NCI-H2196 treated with DMSO at 0.1 percent for 48 hours (cell line): ENCODE measurements around the gene ROBO4.

Experiments
- DNase-seq: peaks from one replicate; lab custom pipeline; 2025; ENCODE audit not compliant: unreplicated experiment; lab: John Stamatoyannopoulos, UW

Gene ROBO4

DNA sequence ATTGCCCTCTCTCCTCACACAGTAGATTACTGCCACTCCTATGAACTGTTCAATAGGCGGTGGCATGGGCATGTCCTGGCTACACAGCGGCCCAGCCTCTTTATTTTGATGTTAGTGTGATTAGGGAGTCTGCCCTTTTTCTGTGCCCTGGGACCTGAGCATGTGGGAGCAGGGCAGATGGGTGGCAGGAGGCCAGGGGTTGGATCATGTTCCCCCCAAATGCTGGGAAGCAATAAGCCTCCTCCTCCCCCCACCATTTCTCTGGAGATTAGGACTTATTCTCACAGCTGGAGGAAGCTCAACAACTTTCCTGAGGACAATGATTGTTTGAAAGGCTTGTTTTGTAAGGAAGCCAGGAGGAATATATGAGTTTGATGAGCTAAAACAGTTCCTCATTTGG lies 22.2 kb upstream of the ROBO4 start:
- no peak for DNase-seq

DNA sequence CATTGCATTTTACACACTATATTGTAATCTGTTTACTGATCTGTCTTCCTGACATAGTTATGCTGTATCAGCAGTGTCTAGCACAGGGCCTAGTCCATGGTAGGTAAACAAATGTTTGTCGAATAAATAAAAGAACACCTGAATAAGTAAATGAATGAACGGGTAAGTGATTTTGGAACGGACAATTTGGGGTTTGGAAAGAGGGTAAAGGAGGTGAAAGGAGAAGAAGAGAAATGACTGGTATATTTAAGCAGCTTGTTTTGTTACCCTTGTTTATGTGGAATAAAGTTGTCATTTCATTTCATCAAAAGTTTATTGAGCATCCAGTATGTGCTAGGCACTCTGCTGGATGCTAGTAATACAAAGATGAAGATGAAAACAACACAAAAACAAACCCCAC lies 21.3 kb upstream of the ROBO4 start, which contains the start of gene HEPN1:
Gene HEPN1 (plus strand): TSS at position 301 of the 400 bp plus-strand sequence.
- DNase-seq, result no peak

DNA sequence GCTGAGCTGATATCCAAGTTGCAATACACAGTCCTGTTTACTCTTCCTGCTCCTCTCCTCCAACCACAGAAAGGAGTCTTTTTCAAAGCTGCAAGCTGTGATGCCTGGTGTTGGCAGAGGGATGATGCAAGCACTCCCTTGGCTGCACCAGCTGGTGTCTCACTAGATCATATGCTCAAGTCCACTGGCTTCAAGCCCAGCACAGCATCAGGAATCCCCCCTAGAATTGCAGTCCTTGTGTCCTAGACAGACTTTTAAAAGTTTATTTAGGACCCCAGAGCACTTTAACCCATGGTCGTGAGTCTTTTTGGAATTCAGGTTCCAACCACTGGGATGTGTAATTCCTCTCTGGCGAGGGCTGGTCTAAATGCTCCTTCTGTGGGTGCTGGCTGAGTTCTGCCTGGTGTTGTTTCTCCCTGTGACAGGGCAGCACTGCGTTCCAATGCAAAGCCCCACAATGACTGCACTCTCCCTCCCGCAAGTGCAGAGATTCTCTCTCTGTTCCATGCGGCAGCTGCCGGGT lies 19.5 kb upstream of the ROBO4 start:
- DNase-seq, result no peak

DNA sequence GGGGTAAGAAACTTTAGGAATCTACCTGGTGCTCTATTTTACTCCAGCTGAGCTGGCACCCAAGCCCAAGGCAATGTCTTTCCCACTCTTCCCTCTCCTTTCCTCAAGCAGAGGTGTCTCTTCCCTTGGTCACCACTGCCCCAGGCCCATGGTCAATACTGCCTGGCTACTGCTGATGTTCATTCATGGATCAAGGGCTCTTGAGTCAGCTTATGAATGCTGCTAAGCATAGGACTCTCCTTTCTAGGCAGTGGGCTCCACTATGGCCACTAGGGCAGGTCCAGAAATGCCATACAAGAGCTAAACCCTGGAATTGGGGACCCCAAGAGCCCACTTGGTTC lies 18.7 kb upstream of the ROBO4 start:
- DNase-seq, result no peak

DNA sequence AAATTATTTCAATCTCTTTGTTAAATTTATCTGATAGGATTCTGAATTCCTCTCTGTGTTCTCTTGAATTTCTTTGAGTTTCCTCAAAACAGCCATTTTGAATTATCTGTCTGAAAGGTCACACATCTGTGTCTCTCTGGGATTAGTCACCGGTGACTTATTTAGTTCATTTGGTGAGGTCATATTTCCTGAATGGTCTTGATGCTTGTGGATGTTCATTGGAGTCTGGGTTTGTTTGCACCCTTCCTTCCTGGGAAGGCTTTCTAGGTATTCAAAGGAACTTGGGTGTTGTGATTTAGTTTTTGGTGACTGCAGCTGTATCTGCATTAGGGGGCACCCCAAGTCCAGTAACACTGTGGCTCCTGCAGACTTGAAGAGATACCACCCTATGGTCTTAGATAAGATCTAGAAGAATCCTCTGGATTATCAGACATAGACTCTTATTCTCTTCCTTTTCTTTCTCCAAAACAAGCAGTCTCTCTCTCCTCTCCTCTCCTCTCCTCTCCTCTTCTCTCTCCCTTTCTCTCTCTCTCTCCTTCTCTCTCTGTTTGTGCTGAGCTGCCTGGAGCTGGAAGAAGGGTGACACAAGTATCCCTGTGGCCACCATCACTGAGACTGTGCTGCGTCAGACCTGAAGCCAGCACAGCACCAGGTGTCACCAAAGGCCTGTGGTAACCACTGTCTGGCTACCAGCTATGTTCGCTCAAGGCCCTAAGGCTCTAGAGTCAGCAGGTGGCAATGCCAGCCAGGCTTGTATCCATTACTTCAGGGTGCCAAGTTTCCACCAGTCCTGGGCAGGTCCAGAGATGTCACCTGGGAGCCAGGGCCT lies 18.1 kb upstream of the ROBO4 start:
- DNase-seq, result no peak

DNA sequence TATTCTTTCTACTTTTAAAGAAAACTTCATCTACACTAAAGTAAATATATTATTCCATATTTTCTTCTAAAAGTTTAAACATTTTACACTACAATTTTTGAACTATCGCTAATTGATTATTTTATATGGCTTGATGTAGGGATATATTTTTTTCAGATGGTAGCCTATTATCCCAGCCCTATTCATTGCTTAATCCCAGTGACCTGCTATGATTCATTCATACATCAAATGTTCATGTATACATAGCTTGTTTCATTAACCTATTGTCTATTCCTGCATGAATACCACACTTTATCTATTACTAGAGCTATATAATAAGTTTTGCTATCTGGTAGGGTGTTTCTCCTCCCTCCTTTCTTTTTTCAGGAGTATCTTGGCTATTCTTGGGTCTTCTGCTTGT lies 5.0 kb upstream of the ROBO4 start:
- no peak for DNase-seq

DNA sequence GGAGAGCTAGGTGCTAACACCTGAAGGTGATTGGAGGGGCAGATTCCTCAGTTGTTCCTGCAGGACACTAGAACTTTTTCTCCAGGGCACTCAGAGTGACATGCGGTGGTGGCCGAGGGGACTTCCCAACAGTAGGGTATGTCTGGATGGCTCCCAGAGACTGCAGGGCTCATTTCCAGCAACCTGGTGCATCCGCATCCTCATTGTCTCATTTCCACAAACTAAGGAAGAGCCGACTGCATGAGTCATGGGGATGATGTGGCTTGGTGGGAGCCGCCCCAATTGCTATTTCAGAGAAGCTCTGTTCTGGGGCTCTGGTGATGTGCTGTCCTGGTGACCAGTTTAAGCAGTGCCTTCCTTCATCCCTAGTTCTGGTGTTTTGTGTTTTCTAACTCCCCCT lies 2.8 kb upstream of the ROBO4 start:
- no peak for DNase-seq

DNA sequence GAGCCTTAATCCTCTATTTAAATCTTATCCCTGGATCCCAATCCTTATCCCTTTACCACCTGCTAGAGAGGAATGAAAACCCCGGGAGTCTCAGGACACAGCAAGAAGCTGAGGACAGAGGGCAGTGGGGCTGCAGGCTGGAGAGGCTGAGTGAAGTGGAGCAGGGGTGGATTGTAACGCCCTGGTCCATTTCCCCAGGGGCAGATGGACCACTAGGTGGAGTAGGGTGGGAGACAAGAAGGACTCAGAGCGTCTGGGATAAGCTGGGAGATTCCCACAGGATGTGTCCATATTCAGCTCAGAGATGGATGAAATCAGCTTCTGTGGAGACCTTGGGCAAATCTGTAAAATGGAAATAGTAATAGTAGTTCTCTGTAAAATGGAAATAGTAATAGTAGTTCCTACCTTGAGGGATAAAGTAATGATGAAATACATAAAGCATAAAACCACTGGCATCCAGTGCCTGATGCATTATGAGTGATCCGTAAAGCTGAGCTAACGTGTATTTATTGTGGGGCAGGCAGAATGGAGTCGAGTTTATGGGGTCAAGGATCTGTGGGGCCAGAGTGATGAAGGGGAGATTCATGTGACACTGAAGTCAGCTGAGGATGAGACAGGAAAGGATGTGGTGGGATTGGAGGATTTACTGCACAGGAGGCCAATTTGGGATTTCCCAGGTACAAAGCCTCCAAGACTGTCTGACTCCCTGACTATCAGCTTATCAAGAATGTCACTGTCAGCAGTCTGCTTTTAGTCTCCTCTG lies 1.9 kb upstream of the ROBO4 start:
- no peak for DNase-seq

DNA sequence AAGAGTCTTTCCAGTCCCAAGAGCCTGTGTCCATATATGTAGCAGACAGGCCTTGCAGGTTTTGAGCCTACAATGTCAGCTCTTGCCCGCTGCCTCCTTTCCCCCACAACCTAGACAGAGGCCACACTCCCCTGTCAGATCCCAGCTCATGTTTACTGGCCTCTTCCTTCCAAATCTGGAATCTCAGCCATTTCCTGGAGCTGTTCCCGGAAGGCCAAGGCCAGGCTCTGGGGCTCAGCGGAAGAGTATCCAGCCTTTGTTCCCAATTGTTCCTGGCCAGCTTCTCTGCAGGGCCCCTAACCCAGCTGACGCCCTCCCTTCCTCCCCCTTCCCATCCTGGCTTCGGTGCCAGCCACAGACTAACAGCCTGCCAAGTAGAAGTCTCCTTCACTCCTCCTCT lies 1.0 kb upstream of the ROBO4 start:
- DNase-seq, result no peak

DNA sequence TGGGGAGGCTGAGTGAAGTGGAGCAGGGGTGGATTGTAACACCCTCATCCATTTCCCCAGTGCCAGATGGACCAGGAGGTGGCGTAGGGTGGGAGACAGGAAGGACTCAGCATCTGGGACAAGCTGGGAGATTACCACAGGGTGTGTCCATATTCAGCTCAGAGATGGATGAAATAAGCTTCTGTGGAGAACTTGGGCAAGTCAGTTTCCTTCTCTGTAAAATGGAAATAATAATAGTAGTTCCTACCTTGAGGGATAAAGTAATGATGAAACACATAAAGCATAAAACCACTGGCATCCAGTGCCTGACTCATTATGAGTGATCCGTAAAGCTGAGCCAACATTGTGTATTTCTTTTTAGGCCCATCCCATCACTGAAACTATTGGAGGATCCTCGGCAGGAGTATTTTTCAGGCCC lies 607 bp upstream of the ROBO4 start:
- DNase-seq, result no peak

DNA sequence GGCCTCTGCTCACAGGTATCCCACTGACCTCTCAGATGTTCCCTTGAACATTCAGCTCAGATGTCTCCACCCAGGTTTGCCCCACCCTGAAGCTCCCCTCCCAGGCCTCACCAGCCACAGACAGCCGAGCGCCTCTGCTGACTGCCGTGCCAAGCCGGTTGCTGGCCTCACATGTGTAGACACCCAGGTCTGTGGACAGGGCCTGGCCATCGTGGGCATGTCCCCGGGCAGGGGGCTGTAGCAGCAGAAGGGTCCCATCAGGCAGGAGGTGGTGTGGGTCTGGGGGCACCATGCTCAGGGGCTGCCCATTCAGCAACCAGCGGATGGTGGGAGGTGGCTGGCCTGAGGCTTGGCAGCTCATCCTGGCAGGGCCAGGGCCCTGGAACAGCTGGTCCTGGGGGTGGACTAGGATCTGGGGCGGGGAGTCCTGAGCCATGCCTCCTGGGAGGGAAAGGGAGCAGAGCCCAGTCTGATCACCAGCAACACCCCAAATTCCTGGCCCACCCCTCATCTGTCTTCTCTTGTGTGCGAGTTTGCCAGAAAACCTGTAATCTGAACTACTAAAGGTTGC lies 759 bp downstream of the ROBO4 start:
- no peak for DNase-seq

DNA sequence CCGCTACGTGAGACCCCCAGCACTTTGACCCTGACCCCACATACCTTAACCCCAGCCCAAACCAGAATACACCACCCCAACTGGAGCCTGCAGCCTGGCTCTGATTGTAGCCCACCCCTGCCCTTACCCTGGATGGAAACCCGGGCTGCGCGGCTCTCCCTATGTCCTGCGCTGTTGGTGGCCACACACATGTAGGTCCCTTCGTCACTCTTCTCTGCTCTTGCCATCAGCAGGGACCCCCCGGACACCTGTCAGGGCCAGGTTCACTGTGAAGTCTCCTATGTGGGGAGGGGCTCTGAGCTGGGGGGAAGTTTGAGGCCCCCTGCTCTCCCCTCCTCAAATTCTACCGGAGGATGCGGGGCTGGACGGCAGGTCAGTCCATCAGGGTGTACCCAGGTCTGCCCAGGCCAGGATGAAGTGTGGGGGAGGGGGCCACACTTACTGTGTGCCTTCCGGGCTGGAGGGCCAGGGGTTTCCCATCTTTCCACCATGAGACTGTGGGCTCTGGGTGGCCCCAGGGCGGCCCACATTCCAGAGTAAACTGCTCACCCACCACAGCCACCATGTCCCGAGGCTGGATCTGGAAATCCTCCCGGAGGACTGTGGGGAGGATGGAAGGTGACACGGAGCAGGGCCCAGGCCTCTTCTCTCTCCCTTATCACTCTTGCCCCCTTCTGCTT lies 1.5 kb downstream of the ROBO4 start:
- no peak for DNase-seq

DNA sequence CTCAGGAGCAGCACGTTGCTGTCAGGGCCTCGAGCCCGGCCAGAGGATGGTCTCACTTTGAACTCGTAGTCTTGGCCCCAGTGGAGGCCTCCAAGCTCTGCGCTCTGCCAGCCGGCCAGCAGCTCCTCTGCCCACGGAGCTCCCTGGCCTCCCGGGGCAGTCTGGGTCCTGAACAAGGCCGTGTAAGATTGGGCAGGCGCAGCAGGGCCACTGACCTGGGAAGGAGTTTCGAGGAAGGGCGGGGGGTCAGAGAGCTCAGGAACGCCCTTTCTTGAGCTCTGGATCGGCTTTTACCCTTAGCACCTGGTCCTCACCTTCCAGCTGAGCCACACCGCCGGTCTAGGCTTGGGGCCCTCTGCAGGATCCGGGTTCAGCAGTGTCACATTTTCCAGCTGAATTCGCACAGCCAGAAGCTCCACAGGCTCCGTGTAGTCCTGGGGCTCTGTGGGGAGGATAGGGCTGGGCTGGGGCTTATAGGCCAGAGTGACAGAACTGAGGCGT lies 2.1 kb downstream of the ROBO4 start:
- no peak for DNase-seq

DNA sequence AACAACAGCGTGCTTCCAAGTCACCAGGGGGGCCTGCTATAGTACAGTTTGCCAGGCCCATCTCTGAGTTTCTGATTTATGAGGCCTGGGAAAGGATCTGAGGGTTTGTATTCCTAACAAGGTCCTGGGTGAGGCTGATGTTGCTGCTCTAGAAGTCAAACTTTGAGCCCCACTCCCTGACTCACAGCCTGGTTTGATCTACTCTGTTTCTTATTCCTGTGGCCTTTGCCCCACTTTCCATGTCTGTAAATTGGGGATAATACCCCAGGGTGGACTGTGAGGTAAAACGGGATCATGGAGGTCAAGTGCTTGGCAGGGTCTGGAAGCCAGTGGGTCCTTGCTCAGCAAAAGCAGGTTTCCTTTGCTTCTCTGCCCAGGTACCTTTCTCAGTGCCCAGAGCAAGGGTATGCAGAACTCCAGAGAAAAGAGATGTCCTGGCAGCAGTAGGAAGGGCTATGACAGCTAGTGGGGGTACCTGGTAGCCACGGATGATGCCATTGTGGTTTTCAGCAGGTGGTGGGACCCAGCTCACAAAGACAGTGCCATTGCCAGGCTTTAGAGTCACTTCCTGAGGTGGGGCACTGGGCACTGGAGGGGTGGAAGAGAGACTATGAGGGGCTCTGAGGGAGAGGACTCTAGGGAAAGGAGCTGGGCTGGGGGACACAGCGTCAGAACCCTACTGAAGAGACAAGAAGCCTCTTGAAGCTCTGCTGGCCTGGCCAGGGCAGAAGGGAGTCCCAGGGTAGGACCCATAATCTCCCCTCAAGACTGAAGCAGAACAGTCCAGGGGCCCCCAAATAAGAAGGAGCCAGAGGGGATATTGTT lies 2.8 kb downstream of the ROBO4 start:
- DNase-seq, result no peak

DNA sequence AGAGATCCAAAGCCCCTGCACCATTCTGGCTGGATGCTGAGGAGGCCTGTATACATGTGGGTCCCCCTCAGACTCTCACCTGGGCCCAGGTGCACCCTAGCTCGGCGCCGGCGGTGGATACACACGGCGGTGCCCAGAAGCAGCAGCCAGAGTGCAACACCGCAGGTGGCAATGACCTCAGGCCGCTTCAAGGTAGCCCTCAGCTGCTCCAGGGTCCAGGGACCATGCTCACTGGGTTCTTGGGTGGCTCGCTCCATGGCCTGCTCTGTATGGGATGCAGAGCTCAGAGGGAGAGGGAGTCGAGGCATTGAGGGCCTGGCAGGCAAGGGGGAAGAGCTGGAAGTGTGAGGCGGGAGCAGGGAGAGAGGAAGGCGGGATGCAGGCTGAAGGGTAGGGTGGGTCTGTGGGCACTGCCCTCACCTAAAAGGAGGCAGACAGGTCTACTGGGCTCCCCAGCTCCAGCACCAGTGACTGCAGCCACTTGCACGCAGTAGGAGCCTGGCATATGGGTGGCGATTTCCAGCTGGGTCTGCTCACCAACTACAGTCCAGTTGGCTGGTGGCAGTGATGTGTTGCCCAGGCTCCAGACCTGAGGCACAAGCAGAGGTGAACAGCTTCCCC lies 3.8 kb downstream of the ROBO4 start:
- DNase-seq, result no peak

DNA sequence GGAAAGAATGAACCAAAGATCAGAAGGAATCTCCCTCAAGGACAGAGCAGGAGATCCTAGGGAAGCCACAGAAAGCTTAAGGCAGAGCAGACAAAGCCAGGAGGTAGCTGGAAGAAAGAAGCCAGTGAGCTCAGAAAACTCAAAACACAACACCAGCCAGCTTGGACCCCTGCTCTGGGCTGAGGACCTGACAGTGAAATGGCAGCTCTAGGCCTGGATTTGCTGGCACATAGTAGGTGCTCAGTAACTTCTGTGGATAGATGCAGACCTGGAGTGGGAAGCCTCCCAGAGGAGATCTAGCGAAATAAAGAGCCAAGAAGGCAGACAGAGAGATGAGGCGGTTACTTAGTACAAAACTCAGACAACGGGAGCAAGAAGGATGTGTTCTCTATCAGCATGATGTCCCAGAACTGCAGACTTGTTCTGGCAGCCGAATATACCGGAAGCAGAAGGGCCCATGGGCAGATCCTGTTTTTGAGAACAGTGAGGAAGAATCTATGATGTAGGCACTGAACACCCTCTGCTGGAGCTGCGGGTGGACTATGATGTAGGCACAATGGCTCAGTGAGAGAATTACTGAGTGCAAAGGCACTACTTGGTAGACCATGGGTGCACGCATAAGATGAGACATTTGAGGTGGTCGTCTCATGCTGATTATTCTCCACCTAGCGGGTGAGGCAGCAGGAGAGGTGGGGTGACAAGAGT lies 4.8 kb downstream of the ROBO4 start:
- no peak for DNase-seq

DNA sequence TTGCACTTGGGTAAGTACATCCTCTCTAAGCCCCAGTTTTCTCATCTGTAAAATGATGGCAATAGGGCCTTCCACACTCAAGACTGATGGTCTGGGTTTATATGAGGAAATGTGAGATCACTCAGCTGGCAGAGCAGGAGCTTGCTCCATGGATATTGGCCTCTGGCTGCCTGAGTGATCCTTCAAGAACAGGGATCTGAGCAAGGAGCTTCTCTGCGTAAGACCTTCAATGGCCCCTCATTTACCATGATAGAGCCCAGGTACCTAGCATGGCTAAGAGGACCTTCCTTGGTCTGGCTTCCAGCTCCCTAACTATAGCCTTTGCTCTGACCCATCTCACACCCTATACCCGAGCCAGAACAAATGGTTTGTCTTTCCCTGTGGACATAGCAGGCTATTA lies 5.5 kb downstream of the ROBO4 start:
- no peak for DNase-seq

DNA sequence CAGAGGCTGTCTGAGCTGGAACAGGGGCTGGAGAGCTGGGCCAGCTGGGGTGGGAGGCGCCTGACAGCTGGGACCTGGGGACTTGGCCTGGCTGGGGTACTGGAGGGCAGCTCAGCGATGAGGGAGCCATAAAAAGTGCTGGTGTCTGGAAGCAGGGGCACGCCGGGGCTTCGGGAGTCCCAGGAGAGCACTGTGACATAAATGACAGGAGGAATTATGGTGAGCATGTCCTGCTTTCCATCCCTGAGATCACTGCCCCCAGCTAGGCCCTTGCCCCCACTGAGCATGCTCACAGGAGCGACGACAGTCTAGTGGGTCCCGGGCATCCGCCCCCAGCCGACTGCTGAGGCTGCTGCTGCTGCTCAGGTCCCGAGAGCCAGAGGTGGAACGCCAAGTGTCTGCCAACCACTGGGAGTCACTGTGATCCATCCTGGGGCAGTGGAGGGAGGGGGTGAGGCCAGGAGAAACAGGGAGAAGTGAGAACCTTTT lies 6.2 kb downstream of the ROBO4 start:
- DNase-seq, result no peak
